RCC 7860 (cell line): ENCODE measurements around the gene CHST5.
"Not testable (repeated sequence)": the region's sequence is repeated elsewhere in the genome, so short reads cannot be mapped to it uniquely, and the experiment has no call there.

Experiments used
- DNase-seq: peaks from one replicate; pipeline ENCODE4 v3.0.0-alpha.2; 2015; ENCODE audit warnings: low spot score
- FAIRE-seq: peaks from 2 replicates; lab custom pipeline; 2012; peaks lifted over from hg19 to GRCh38; lab: Jason Lieb, UNC

CHST5 gene

DNA sequence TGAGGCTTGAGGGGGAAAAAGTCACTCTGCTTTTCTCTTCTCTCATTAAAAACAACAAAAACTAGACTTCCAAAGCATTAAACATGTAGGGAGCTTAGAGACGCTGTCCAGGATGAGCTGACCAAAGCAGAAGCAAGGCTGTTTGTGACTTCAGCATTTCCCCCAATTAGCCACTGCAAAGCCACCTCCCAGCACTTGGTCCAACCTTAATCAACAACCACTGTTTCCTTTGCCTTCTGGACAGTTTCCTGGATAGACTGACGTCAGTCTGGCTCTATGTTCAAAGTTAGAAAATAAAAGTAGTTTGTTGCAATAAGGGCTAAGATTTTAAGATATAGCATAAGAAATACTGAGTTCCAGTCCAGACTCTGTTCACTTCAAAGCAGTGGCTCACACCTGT, 17.0 kb upstream of the CHST5 start:
- no peak for FAIRE-seq
- DNase-seq, result no peak

DNA sequence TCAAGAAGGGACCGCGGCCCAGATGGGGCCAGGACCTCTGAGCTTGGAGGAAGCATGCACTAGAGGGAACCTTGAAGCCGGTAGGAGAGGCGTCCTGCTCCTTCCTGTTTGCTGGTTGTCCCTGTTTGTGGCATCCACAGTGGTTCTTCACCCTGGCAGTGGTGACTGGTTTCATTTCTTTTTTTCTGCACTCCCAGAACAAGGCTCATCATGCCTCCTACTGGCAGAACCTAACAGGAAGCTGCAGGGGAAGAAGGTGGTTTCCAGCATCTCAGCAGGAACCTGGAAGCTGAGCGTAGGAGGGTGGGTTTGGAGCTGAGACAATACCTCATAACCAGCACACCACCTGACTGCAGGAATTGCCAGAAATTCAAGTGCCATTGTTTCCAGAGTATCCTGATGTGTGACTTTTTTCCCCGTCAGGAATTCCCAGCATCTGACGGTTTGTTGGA, 14.3 kb upstream of the CHST5 start:
- FAIRE-seq, result no peak

DNA sequence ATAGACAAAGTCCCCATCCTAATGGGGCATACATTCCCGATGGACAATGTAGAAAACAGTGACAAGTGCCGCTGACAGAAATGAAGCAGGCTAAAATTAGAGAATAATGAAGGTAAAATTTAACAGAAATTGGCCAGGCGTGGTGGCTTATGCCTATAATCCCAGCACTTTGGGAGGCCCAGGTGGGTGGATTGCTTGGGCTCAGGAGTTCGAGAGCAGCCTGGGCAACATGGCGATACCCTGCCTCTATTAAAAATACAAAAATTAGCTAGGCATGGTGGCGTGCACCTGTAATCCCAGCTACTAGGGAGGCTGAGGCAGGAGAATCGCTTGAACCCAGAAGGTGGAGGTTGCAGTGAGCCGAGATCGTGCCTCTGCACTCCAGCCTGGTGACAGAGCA, 12.5 kb upstream of the CHST5 start:
- FAIRE-seq, DNase-seq: not testable (repeated sequence)

More for the DNA sequence above, 14.3 kb upstream of the CHST5 start:
- peak; percentile 34 for DNase-seq

DNA sequence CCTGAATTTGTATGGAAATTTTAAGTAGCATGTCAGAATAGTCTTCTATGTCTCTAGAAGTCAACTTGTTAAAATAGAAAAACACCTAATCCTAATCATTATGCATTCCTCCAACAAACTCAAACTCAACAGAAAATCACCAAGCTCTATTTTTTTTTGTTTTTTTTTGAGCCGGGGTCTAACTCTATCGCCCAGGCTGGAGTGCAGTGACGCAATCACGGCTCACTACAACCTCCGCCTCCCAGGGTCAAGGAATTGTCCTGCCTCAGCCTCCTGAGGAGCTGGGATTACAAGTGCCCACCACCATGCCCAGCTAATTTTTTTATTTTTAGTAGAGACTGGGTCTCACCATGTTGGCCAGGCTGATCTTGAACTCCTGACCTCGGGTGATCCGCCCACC, 10.4 kb upstream of the CHST5 start:
- FAIRE-seq, result no peak

DNA sequence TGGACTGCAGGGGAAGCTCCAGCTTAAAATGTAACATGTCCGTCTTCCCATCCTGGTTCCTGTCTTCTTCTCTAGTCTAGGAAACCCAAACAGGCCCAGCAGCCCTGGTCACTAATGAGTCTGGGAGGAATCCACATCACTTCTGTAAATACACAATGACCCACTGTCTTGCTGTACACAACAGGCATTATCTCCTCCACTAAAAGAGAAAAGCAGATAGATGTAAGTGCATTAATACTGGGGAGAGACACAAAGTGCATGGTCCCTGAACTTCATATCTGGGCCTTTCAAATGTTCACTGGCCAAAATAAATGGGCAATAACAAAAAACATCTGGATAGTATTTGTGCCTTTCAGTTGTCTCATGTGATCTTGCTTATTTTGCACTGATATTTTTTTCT, 10.0 kb upstream of the CHST5 start:
- not testable (repeated sequence) for DNase-seq, FAIRE-seq

More for the DNA sequence above, 10.4 kb upstream of the CHST5 start:
- DNase-seq, result no peak

DNA sequence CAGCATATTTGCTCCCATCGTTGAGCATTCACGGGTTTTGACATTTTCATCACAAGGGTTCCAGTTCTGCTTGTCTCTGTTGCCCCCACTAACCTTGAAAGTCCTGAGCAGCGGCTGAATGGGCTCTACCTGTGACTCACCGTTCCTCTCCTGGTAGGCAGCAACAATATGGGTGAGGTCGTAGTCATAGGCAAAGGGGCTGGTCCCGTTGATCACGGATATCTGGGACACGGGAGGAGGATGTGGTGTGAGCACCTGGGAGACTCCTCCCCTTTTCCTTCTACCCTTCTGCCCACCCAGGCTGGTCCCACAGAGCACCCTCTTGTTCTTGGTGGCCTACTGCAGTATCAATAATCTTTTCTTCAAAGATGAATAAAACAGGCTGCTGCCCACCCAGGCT, 6.6 kb upstream of the CHST5 start:
- not testable (repeated sequence) for FAIRE-seq, DNase-seq

DNA sequence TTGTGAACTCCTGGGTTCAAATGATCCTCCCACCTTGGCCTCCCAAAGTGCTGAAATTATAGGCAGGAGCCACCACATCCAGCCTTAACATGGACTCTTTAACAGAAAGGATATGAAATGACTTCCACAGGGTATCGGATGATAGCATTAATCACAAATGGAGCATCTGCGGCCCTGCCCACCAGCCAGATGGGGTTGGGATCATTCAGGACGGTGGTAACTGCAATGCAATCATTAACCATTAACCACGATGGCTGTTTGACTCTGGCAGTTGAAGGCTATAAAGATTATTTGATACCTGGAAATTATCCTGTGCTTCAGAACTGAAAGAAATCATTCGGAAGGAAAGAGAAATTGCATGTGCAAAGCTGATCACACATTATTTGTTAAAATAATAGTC, 5.3 kb upstream of the CHST5 start:
- FAIRE-seq, result no peak
- DNase-seq, result no peak

DNA sequence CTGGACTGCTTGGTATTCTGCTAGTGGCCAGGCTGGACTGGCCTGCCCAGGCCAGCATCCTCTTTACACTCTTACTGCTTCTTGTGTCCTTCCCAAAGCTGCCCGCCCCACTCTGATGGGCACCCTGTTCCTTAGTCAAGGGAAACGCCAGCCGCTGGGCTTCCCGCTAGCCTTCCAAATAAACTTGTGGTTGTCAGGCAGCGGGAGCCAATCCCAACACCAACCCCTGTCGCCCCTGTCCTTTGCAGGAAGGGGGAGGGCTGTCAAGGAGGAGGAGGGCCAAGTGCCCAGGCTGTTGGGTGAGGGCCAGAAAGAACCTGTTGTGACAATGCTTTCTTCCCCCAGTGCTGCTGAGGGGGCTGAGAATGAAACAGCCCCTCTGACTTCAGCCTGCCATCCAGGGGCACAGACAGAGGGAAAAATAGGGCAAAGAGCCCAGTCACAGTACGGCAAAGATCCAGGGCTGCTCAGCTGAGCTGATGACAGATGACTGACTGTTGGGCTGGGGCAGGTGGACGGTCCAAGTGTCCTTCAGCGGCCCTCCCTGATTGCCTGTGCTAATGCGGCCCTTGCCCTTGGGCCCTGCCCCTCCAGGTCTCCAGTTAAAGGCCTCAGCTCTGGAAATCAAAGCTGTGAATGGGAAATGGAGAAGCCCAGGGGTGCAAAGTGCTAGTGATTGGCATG, 3.1 kb upstream of the CHST5 start:
- not testable (repeated sequence) for DNase-seq, FAIRE-seq

DNA sequence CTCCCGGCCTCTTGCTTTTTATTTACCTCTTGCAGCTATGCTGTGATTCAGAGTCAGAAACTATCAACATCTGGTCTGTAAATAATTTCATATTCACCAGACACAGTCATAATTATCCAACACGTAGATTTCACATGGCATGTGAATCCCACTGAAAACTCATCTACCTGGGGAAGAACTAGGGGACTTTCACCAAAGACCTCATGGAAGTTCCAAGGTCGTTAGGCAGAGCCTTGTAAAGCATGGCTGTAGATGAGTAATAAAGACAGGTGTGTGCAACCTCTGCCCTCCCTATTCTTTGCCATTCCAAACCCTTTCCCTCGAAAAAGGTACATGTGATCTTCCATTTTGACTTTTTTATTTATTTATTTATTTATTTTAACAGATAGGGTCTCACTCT, 1.9 kb upstream of the CHST5 start:
- no peak for DNase-seq
- FAIRE-seq, result no peak

DNA sequence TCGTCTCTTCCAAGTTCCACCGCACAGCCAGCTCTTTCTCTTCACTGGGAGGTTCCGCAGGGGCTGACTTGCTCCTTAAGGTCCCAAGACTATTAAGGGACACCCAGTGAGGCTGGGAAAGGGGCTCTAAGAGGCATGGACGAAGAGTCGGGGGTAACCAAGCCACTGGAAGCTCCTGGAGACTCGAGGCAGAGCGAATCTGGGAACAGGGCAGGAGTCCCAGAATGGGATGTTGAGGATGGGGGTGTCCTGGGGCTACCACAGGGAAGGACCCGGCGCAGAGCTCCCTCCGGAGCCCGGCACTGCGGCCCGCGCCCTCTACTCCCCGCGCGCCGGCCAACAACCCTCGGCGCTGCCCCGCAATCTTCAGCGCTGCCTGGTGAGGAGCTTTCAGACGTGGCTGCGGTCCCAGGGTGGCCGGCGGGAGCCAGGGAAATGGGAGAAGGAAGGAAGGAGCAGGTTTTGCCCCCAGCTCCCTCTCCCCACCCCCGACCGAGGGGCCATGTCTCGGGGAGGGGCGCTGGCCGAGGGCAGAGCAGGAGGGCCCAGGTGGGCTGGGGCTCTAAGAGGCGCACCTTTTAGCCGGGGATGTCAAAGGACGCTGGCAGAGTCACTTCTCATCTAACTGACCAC, 581 bp downstream of the CHST5 start:
- DNase-seq (no peak), FAIRE-seq (no peak)

DNA sequence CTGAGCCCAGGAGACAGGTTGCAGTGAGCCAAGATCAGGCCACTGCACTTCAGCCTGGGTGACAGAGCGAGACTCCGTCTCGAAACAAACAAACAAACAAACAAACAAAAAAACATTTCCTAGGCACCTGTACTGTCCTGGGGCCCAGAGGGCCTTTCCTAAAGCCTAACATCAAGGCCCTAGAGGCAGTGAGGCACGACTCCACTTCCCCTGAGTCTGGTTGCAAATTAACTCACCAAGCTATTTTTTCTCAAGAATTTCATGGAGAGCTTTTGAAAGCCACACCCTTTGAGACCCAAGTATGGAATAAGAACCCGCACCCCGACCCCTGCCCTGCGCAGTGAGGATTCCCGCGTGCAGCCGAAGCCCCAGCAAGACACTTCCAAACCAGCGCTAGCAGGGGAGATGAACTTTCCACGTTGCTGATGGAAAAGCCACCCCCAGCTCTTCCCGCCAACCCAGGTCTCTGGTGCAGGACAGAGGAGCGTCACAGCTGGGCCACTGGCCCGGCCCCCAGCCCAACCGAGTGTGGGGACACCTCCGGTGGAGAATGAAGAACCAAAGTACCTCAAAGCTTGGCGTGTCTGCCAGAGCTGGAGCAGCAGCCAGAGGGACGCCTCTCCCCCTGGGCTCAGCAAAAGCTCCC, 1.2 kb downstream of the CHST5 start:
- DNase-seq (no peak), FAIRE-seq (no peak)

DNA sequence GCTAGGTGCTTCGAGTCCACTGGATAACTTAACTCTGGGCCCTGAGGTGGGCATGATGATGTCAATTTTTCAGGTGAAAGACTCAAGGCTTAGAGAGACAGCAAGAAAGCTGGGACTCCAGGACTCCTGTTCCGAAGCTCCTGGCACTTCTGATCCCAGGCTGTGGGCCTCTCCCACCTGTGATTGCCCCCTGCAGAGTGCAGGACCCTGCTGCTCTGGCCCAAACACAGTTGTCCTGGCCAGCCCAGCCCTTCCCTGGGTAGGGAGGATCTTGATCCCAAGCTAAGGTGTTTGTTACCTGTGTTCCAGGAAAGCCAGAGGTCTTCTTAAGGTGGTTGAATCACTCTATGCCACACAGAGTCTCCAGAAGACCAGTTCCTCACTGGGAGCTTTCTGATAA, 3.1 kb downstream of the CHST5 start:
- no peak for FAIRE-seq
- DNase-seq, result no peak

DNA sequence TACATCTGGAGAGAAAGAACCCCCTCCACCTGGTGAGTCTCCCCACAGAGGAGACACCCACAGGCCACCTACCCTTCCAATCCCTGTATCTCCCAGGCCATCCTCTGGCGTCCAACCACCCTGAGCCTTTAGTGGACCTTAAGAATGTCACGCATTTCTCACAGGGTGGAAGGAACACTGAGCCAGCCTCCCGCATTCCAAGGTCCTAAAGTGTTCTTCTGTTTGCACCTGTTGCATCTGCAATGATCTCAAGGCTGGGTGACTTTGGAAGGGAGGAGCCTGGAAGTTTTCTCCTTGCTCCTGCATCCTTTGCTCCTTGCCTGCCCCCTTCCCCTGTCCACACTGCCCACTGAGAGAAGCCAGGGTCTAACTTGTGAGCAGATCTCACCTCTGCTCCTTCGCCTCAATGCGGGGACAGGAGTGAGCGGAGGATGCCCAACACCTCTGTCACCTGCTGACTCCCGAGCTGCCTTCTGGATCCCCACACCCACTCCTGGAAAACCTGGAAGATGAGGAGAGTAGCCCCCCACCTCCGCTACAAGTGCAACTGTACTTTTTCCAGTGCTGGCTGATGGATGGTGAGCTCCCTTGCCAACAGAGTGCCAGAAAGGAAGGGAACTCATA, 3.7 kb downstream of the CHST5 start:
- no peak for FAIRE-seq
- no peak for DNase-seq

DNA sequence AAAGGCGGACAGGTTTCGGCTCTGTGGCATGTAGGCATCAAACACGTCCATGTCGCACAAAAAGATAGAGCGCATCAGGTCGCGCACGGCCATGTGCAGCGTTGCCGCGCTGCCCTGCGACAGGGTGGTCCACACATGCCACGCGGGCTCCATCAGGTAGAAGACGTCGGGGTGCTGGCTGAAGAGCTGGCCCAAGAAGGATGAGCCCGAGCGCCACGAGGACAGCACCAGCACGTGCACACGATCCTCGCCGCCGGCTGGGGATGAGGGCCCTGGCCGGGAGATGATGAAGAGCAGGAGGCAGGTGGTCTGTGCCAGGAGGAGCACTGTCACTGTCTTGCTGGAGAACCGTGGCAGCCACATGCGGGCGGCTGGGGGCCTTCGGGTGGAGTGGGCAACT, 5.9 kb downstream of the CHST5 start:
- FAIRE-seq, result no peak
- DNase-seq, result no peak

DNA sequence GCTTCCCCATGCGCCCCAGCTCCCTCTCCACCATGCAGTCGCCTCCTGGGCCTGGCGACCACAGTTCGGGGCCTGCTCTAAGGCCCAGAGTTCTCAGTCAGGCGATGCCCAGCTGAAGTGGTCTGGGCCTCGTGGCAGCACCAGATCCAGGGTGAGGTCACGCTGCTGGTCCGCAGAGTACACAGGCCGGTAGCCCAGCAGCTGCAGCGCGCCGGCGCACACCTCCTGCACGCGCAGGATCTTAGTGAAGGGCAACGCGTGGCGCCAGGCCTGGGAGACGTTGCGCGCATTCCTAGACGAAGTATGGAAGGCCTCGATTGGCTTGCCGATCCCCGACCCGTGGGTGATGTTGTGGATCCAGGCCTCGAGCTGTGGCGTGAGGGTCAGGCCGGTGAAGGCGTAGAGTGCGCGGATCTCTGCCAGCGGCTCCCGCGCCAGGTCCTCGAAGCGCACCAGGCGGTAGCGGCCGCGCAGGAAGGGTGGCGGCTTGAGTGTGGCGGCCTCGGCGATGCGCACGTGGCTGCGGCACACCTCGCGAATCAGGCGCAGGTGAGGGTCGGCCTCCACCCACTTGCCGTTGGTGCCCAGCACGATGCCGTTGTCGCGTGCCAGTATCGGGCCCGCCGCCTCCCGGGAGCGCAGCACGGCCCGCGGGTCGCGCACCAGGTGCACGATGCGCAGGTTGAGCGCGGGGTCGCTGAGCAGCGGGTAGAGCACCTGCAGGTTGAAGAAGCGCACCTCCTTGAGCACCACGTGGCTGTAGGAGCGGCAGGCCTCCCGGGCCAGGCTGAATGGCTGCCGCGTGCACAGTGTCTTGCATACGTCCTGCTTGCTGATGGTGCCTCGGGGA, 6.6 kb downstream of the CHST5 start:
- FAIRE-seq (no peak), DNase-seq (no peak)

DNA sequence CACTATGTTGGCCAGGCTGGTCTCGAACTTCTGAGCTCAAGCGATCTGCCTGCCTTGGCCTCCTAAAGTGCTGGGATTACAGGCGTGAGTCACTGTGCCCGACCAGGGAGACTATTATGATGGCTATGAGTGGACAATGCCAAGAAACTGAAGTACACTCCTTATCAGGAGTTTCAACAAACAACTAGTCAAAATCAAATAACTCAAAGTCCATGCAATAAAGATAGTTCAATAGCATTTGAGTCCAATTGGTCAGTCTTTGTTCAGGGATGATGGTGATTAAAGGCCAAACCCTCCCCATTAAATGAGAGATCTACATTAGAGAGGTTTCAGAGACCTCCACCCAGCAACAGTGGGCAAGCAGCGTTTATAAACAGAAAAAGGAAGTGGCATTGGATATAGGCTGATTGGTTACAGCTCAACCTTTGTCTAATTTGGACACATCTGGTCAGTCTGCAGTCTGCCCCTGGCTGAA, 8.0 kb downstream of the CHST5 start:
- FAIRE-seq, result no peak
- DNase-seq, result no peak

DNA sequence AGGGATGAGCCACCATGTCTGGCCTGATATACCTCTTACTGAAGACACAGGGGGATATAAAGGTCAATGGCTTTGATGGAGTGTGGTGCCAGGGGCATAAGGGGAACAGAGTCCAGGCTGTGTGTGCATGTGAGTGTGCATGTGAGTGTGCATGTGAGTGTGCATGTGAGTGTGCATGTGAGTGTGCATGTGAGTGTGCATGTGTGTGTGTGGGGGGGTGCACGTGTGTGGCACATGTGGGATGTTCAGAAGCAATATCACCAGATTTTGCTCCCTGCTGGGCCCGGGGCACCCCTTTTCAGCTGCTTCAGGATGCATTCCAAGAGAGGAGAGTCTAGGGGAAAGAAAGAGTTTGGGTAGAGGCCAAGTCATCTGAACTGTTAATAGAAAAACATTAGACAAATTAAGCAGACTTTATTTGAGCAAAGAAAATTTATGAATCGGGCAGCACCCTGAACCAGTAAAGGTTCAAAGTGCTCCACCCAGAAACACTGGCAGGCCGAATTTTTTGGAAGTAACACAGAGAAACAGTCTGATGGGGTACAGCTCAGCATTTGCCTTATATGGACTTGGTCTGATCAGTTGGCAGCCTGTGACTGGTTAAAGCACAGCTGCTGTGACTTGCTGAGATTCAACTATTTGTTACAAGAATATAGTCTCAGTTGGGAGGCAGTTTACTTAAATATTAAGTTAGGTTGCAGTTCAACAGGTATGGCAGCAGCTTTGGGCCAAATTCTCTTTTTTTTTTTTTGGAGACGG, 9.7 kb downstream of the CHST5 start:
- DNase-seq (no peak), FAIRE-seq (no peak)

DNA sequence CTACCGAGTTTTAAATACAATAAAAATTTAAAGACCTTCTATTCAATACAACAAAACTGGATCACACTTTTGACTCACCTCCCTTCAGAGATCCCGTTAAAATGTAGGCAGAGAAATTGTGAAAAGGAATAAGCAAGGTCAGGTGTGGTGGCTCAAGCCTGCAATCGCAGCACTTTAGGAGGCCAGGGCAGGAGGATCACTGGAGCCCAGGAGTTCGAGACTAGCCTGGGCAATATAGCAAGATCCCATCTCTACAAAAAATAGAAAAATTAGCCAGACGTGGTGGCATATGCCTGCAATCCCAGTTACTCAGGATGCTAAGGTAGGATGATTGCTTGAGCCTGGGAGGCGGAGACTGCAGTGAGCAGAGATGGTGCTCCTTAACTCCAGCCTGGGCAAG, 16.7 kb downstream of the CHST5 start:
- FAIRE-seq (no peak), DNase-seq (no peak)

DNA sequence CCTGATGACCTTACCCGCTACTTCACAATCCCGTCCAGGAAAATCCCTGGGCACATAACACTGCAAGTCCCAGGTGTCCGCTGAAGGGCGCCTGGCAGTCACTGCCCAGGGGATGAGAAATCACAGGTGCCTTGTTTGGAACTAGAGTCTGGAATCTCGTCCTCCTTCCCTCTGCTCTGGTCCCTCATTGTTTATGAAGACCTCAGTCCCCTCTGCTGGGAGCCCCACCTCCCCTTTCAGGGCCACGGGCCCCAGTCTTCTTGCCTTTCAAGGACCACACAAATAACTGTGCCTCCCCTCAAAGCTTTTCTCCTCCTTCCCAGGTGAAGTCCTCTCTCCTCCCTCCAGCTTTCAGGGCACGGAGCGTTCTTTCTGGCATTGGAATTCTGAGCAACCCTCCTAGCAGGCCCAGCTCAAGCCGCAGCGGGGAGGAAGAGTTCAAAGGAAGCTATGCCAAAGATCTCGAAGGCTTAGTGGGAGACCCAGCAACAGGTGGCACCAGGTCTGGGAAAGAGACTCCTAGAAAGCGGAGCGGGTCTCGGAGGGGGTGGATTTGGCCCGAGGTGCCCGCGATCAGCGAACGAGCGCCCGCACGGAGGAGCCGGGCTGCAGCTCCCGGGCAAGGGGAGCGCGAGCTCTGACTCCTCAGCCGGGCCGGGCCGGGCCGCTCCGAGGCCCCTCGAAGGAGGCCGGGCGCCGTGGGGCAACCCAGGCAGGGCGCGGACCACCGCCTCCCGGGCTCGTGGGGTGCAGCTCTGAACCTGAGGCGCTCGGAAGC, 19.5 kb downstream of the CHST5 start:
- DNase-seq, FAIRE-seq: not testable (repeated sequence)
